ENCODE data around the gene LALBA. TPM values are rescaled to one million over a fixed set of nuclear protein-coding genes. Genes with fewer than 3 reads are reported as not detected.
"Not testable (repeated sequence)": the region's sequence is repeated elsewhere in the genome, so short reads cannot be mapped to it uniquely, and the experiment has no call there.

Gene LALBA
- total RNA-seq, 1 experiment from 2014 or later: not detected

GRCh38 chr12:48557919-48558318 is 11.9 kb downstream of the LALBA start:
- H3K4me1 Mint-ChIP-seq: peaks cover 23% of the 10 kb centered on the region
- DNase-seq (ENCODE audit: low spot score): no peak
- CTCF ChIA-PET: no interaction called here
- POLR2A ChIA-PET: no interaction called here
- peaks cover 35% of the 10 kb centered on the region for H3K9me3 Mint-ChIP-seq
- H3K27ac Mint-ChIP-seq: no peak overlapping the region
- ATAC-seq: no peak
- H3K36me3 Mint-ChIP-seq: peaks cover 13% of the 10 kb centered on the region
- H3K4me3 Mint-ChIP-seq: no peak overlapping the region
- no peak for TF ChIP-seq ELF4 (CRISPR knock-in tag; IDR thresholded peaks at IDR 0.05; ENCODE audit: low read depth)
- no peak for TF ChIP-seq HMGXB4 (CRISPR knock-in tag; IDR thresholded peaks at IDR 0.05)
- no peak for TF ChIP-seq ZNF232 (CRISPR knock-in tag; IDR thresholded peaks at IDR 0.05)
- TF ChIP-seq HMGA2 (CRISPR knock-in tag; IDR thresholded peaks at IDR 0.05): no peak
- TF ChIP-seq EMX1 (CRISPR knock-in tag; IDR thresholded peaks at IDR 0.05): no peak
- no peak for TF ChIP-seq AFF4 (CRISPR knock-in tag; IDR thresholded peaks at IDR 0.05; ENCODE audit: borderline replicate concordance)
- no peak for TF ChIP-seq ZNF416 (CRISPR knock-in tag; IDR thresholded peaks at IDR 0.05)
- no peak for TF ChIP-seq TP53 (CRISPR knock-in tag; IDR thresholded peaks at IDR 0.05)
- TF ChIP-seq ZBTB21 (CRISPR knock-in tag; IDR thresholded peaks at IDR 0.05; ENCODE audit: borderline replicate concordance): no peak
- no peak for TF ChIP-seq CDX4 (CRISPR knock-in tag; IDR thresholded peaks at IDR 0.05; ENCODE audit: borderline replicate concordance)
- TF ChIP-seq IRF1 (CRISPR knock-in tag; IDR thresholded peaks at IDR 0.05): no peak
- TF ChIP-seq JUN (CRISPR knock-in tag; IDR thresholded peaks at IDR 0.05): no peak
- TF ChIP-seq NFE2L1 (CRISPR knock-in tag; IDR thresholded peaks at IDR 0.05): no peak
- no peak for TF ChIP-seq FOXK1 (CRISPR knock-in tag; IDR thresholded peaks at IDR 0.05)
- TF ChIP-seq RELA (CRISPR knock-in tag; IDR thresholded peaks at IDR 0.05; ENCODE audit: borderline replicate concordance): no peak
- TF ChIP-seq MXD4 (CRISPR knock-in tag; IDR thresholded peaks at IDR 0.05; ENCODE audit: borderline replicate concordance): no peak
- H3K27me3 Mint-ChIP-seq (ENCODE audit: low read depth): no peaks in the 10 kb centered on the region; the same call in 1 of the 2 replicates

GRCh38 chr12:48556631-48557030 is 13.2 kb downstream of the LALBA start:
- ATAC-seq (peak; percentile 89), DNase-seq (ENCODE audit: low spot score) (peak; percentile 13)
- Mint-ChIP-seq H3K4me1 (peaks cover 23% of the 10 kb centered on the region), H3K27me3 (ENCODE audit: low read depth) (no peaks in the 10 kb centered on the region; the same call in none of the 2 replicates), H3K4me3 (no peak overlapping the region), H3K36me3 (peaks cover 24% of the 10 kb centered on the region), H3K27ac (no peak overlapping the region), H3K9me3 (peaks cover 47% of the 10 kb centered on the region)
- ChIA-PET CTCF (no interaction called here), POLR2A (no interaction called here)
- no peak for TF ChIP-seq ZNF396 (CRISPR knock-in tag; IDR thresholded peaks at IDR 0.05; ENCODE audit: borderline replicate concordance)
- TF ChIP-seq MYBL2 (CRISPR knock-in tag; IDR thresholded peaks at IDR 0.05): no peak
- TF ChIP-seq HMGA2 (CRISPR knock-in tag; IDR thresholded peaks at IDR 0.05): no peak
- no peak for TF ChIP-seq ZNF416 (CRISPR knock-in tag; IDR thresholded peaks at IDR 0.05)
- TF ChIP-seq USF1 (CRISPR knock-in tag; IDR thresholded peaks at IDR 0.05): no peak
- TF ChIP-seq ZBTB21 (CRISPR knock-in tag; IDR thresholded peaks at IDR 0.05; ENCODE audit: borderline replicate concordance): no peak
- TF ChIP-seq NFYB (CRISPR knock-in tag; conservative IDR thresholded peaks at IDR 0.05; ENCODE audit: low read depth): no peak

GRCh38 chr12:48553666-48554343 is 16.0 kb downstream of the LALBA start:
- H3K4me1 Mint-ChIP-seq: peaks cover 23% of the 10 kb centered on the region
- H3K27me3 Mint-ChIP-seq (ENCODE audit: low read depth); H3K27ac Mint-ChIP-seq; POLR2A ChIA-PET; CTCF ChIA-PET; H3K4me3 Mint-ChIP-seq; ATAC-seq: not testable (repeated sequence)
- H3K9me3 Mint-ChIP-seq: peaks cover 72% of the 10 kb centered on the region
- DNase-seq (ENCODE audit: low spot score): peak; percentile 41
- peaks cover 35% of the 10 kb centered on the region for H3K36me3 Mint-ChIP-seq

GRCh38 chr12:48551636-48552035 is 18.2 kb downstream of the LALBA start:
- DNase-seq (ENCODE audit: low spot score); H3K27ac Mint-ChIP-seq; CTCF ChIA-PET; ATAC-seq; H3K4me3 Mint-ChIP-seq; POLR2A ChIA-PET; H3K27me3 Mint-ChIP-seq (ENCODE audit: low read depth): not testable (repeated sequence)
- Mint-ChIP-seq H3K4me1 (peaks cover 12% of the 10 kb centered on the region), H3K36me3 (peaks cover 35% of the 10 kb centered on the region), H3K9me3 (peaks cover 76% of the 10 kb centered on the region)
